HG03039 (cell line): ENCODE data around the gene NEUROD4.

ENCODE experiments used
- ATAC-seq: cut with Tn5 transposase; IDR thresholded peaks from one replicate; pipeline ENCODE4 v1.9.1; 2021; ENCODE audit warnings: mild to moderate bottlenecking, moderate library complexity; ENCODE audit not compliant: unreplicated experiment

Gene NEUROD4

DNA sequence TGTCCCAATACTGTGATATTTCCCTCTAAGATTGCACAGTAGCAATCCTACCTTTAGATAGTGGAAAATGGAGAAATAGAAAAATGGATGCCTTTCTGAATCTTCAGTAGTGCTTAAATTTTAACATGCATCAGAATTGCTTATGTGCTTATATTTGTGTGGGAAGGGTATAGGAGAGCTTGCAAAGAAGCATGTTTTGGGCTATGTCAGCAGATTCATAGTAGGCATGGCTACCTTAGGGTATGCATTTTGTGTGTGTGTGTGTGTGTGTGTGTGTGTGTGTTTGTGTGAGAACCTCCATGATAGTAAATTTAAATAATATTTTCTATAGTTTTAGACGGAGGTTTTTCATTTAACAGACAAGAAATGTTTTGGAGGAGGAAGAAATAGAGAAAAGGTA lies 38.3 kb downstream of the NEUROD4 start:
- ATAC-seq, result no peak

GRCh38 chr12:55058776-55059175 lies 39.0 kb downstream of the NEUROD4 start:
- ATAC-seq, result no peak

DNA sequence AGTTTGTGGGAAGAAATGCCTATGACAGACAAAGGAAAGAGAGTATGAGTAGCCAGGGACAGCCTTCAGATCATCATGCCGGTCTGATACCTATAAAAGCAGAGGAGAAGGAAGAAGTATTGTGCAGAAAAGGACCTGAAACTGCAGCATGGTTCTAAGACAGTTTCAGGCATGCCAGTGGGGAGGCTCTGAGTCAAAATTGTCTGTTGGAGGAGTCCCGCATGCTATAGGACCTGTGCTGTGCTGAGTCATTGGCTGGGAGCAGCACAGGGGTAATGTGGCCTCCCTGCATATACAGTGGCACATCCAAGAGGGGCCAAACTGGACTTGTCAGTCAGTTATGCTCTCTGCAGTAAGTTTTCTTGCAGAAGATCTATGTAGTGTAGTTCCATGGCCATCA lies 40.7 kb downstream of the NEUROD4 start:
- ATAC-seq, result peak; percentile 100

GRCh38 chr12:55061024-55061423 lies 41.2 kb downstream of the NEUROD4 start:
- ATAC-seq, result no peak

DNA sequence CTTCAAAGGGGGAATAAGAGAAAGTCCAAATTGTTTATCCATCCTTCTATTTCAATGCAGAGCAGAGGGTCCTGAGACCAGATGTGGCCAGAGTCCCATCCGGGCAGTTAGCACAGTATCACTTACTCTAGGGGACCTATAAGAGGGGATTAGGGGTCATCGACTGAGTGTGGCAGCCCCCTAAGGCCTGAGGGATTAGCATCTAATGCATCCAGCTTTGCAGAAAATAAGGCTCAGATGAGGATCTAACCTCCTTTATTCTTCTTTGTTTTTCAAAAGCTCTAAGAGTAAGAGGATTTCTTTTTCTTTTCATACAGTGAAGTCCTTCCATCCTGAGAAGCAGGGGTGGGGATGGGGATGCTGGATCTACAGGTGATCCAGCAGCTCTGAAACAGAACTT lies 43.5 kb downstream of the NEUROD4 start:
- no peak for ATAC-seq

- no peak for ATAC-seq
Measured at GRCh38 chr12:55065535-55065934, 45.8 kb downstream of the NEUROD4 start.

GRCh38 chr12:55067701-55068100 lies 47.9 kb downstream of the NEUROD4 start:
- ATAC-seq, result no peak

- ATAC-seq, result peak; percentile 57
Measured at GRCh38 chr12:55068416-55069010, 48.7 kb downstream of the NEUROD4 start.

GRCh38 chr12:55072083-55072482 lies 52.3 kb downstream of the NEUROD4 start:
- peak; percentile 66 for ATAC-seq

- ATAC-seq, result no peak
Measured at GRCh38 chr12:55073043-55074022, 53.6 kb downstream of the NEUROD4 start.

- no peak for ATAC-seq
Measured at GRCh38 chr12:55074806-55075205, 55.0 kb downstream of the NEUROD4 start.
